GM12875 (cell line): Measurements from ENCODE around the gene TMTC2.

ENCODE experiments used
- H3K4me3 ChIP-seq: one replicate; pipeline ENCODE4 v1.5.1; 2011; ENCODE audit warnings: low read depth, low read length, control low read depth
- TF ChIP-seq, protein P1 (sequence below): IDR thresholded peaks from 2 replicates; pipeline ENCODE4 v1.5.1; 2011; ENCODE audit warnings: low read depth, mild to moderate bottlenecking, control low read depth, inconsistent platforms, low read length, moderate library complexity, borderline replicate concordance; ENCODE audit not compliant: insufficient read depth

TMTC2 gene

DNA sequence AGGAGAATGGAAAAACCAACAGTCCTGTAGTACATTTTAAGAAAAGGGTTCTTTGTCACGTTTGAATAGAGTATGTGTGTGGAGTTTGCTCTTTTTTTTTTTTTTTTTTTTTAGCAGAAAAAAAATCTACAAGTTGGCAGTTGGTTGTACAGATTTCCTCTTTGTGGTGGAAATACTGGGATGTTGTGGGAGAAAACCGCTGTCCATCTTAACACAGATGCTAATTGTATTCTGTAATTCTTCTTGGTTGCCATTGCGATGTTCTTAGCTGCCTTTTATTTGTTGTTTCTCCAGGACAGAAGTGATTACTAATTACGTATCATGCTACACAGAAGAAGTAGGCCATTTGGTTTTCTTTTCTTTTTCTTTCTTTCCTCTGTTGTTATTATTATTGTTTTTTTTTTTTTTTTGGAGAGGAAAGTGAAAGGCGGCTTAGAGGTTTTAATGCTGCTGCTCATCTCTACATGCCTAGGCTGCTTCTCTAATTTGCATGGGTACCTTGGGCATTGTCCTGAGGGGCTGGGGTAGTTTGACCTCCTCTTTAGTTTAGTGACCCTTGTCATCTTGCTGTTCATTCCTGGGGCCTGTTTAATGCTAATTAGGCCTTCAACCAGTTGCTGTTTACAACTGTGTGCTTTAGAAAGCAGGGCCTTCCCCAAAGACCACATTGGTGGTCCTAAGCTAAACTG, 94.7 kb downstream of the TMTC2 start:
- no peak overlapping the region for H3K4me3 ChIP-seq
- TF ChIP-seq, protein P1, sequence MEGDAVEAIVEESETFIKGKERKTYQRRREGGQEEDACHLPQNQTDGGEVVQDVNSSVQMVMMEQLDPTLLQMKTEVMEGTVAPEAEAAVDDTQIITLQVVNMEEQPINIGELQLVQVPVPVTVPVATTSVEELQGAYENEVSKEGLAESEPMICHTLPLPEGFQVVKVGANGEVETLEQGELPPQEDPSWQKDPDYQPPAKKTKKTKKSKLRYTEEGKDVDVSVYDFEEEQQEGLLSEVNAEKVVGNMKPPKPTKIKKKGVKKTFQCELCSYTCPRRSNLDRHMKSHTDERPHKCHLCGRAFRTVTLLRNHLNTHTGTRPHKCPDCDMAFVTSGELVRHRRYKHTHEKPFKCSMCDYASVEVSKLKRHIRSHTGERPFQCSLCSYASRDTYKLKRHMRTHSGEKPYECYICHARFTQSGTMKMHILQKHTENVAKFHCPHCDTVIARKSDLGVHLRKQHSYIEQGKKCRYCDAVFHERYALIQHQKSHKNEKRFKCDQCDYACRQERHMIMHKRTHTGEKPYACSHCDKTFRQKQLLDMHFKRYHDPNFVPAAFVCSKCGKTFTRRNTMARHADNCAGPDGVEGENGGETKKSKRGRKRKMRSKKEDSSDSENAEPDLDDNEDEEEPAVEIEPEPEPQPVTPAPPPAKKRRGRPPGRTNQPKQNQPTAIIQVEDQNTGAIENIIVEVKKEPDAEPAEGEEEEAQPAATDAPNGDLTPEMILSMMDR: no peak

- TF ChIP-seq, protein P1: no peak
- no peak overlapping the region for H3K4me3 ChIP-seq
These were observed 96.7 kb downstream of the TMTC2 start for GRCh38 chr12:82783435-82783834.

- TF ChIP-seq, protein P1: no peak
These were observed 100.3 kb downstream of the TMTC2 start for GRCh38 chr12:82787016-82787415.

DNA sequence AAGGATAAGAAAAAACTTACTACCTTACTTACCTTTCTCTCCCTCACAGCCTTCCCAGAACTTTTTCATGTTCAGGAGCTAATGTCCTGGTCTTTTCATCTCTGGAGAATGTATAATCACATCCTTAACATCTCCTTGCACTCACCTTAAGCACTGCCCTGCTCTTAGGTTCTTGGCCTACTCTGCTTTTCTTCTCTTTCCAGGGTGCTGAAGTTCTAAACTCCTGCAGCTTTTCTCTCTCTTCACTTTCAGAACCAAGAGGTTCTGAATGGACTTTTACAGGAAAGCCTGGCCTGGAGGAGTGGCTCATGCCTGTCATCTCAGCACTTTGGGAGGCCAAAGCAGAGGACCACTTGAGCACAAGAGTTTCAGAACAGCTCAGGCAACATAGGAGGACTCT, 101.9 kb downstream of the TMTC2 start:
- TF ChIP-seq, protein P1: no peak
- no peak overlapping the region for H3K4me3 ChIP-seq

More at GRCh38 chr12:82787016-82787415, 100.3 kb downstream of the TMTC2 start:
- no peak overlapping the region for H3K4me3 ChIP-seq

GRCh38 chr12:82789674-82790073, 103.0 kb downstream of the TMTC2 start:
- H3K4me3 ChIP-seq: no peak overlapping the region
- TF ChIP-seq, protein P1: no peak

DNA sequence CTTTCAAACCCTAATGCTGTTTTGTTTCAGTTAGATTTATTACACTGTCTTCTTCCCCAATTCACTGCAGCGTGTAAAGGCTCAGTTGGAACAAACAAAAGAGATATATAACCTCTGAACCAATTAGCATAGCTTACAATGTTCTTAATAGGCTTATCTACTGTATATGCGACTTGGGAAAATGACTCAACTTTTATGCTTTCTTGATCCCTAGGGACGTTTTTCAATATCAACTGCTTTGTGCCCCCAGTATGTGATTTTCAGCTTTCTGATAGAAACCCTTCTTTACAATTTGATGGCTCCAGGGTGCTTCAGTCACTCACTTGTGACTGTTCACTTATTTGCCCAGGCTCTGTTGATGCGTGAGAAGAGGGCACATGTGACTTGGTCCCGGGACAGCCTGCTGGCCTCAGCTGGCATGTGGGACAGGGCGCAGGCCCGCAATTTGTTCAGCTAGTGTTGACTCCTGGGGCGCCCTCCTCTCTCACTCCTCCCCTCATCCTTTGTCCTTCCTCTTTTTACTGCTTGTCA, 107.1 kb downstream of the TMTC2 start:
- no peak overlapping the region for H3K4me3 ChIP-seq
- TF ChIP-seq, protein P1: no peak

- TF ChIP-seq, protein P1: no peak
- H3K4me3 ChIP-seq: no peak overlapping the region
These were observed 110.8 kb downstream of the TMTC2 start for GRCh38 chr12:82797480-82797879.
